HEK293T (cell line): ENCODE results near the gene TRMU.
"Not testable (repeated sequence)": the region's sequence is repeated elsewhere in the genome, so short reads cannot be mapped to it uniquely, and the experiment has no call there.

ENCODE experiments used
- CTCF ChIA-PET: fragments of 350-600 bp; formaldehyde crosslinking; extraction: SDS; loops from one replicate; lab custom pipeline; 2021; ENCODE audit warnings: antibody characterized with exemption, inconsistent platforms; lab: Yijun Ruan, JAX
- POLR2A ChIA-PET: fragments of 350-600 bp; formaldehyde crosslinking; extraction: SDS; loops from one replicate; lab custom pipeline; 2020; ENCODE audit warnings: antibody characterized with exemption, inconsistent platforms; lab: Yijun Ruan, JAX
- DNase-seq: peaks from one replicate; pipeline ENCODE4 v3.0.0; 2012; ENCODE audit warnings: mixed read lengths; ENCODE audit errors: extremely low spot score
- ARNT ChIP-seq: fragments of 450-650 bp; IDR thresholded peaks from 2 replicates; pipeline ENCODE4 v1.6.1; 2017; ENCODE audit warnings: mild to moderate bottlenecking
- BHLHE40 ChIP-seq: fragments of 450-650 bp; IDR thresholded peaks from 2 replicates; pipeline ENCODE4 v1.6.1; 2016; ENCODE audit warnings: mild to moderate bottlenecking, moderate library complexity, borderline replicate concordance
- CTBP1 ChIP-seq: fragments of 450-650 bp; IDR thresholded peaks from 2 replicates; pipeline ENCODE4 v1.6.1; 2016; ENCODE audit warnings: borderline replicate concordance
- ELF4 ChIP-seq: fragments of 450-650 bp; IDR thresholded peaks from 2 replicates; pipeline ENCODE4 v1.6.1; 2017; ENCODE audit warnings: antibody characterized with exemption
- FOXA1 ChIP-seq: fragments of 450-650 bp; IDR thresholded peaks from 2 replicates; pipeline ENCODE4 v1.6.1; 2016; ENCODE audit warnings: mild to moderate bottlenecking
- FOXK2 ChIP-seq: fragments of 450-650 bp; IDR thresholded peaks from 2 replicates; pipeline ENCODE4 v1.6.1; 2016; ENCODE audit warnings: mild to moderate bottlenecking
- FOXM1 ChIP-seq: fragments of 450-650 bp; IDR thresholded peaks from 2 replicates; pipeline ENCODE4 v1.6.1; 2017; ENCODE audit warnings: mild to moderate bottlenecking, borderline replicate concordance
- HDGF ChIP-seq: fragments of 450-650 bp; IDR thresholded peaks from 2 replicates; pipeline ENCODE4 v1.6.1; 2017; ENCODE audit warnings: antibody characterized with exemption, borderline replicate concordance
- L3MBTL2 ChIP-seq: fragments of 450-650 bp; conservative IDR thresholded peaks from 2 replicates; pipeline ENCODE4 v1.6.1; 2016; ENCODE audit warnings: mild to moderate bottlenecking
- LEF1 ChIP-seq: fragments of 450-650 bp; IDR thresholded peaks from 2 replicates; pipeline ENCODE4 v1.6.1; 2017; ENCODE audit warnings: mild to moderate bottlenecking, borderline replicate concordance
- NFRKB ChIP-seq: fragments of 450-650 bp; IDR thresholded peaks from 2 replicates; pipeline ENCODE4 v1.6.1; 2016; ENCODE audit warnings: mild to moderate bottlenecking, moderate library complexity
- SP1 ChIP-seq: fragments of 450-650 bp; IDR thresholded peaks from 2 replicates; pipeline ENCODE4 v1.6.1; 2017
- SUZ12 ChIP-seq: fragments of 450-650 bp; IDR thresholded peaks from 2 replicates; pipeline ENCODE4 v1.6.1; 2016; ENCODE audit warnings: mild to moderate bottlenecking
- TARDBP ChIP-seq: fragments of 450-650 bp; IDR thresholded peaks from 2 replicates; pipeline ENCODE4 v1.6.1; 2016
- ZNF384 ChIP-seq: fragments of 450-650 bp; IDR thresholded peaks from 2 replicates; pipeline ENCODE4 v1.6.1; 2016
- TF ChIP-seq, protein P1 (sequence below): fragments of 450-650 bp; IDR thresholded peaks from 2 replicates; pipeline ENCODE4 v1.6.1; 2016

TRMU gene

DNA sequence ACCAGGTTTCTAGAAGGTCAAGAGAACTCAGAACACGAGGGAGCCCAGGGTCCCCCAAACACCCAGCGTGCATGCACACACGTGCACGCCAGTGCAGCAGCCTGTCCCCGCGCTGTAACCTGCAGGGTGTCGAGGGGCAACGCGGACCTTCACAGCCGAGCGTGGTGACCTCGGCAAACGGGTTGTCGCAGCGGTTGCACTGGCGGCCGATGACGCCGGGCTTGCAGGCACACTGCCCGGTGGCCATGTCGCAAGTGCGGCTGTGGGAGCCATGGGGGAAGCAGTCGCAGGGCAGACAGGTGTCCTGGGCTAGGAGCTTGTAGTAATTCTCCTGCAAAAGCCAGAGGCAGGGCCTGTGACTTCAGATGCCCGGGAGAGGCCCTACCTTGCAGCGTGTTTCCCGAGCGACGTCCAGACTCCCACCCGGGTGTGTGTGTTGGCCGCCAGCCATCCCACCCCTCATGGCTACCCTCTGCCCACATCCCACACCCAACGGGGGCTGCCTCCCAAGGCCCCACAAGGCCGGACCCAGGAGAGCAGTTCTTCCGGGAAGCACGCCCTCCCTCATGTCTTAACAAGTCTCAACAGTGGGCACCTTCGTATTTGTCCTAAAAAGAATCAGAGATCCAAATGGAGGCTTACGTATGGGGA lies 56.1 kb downstream of the TRMU start:
- CTCF ChIA-PET: interaction anchor here (3.1 kb wide), 1 partner anchor 24 kb away, joined by 8 read pairs; no protein-coding TSS in a partner anchor
- TF ChIP-seq ELF4 (no peak), SP1 (no peak), BHLHE40 (no peak), FOXK2 (no peak), L3MBTL2 (no peak), FOXA1 (no peak), ARNT (no peak), LEF1 (no peak), FOXM1 (no peak), ZNF384 (no peak)
- TF ChIP-seq, protein P1, sequence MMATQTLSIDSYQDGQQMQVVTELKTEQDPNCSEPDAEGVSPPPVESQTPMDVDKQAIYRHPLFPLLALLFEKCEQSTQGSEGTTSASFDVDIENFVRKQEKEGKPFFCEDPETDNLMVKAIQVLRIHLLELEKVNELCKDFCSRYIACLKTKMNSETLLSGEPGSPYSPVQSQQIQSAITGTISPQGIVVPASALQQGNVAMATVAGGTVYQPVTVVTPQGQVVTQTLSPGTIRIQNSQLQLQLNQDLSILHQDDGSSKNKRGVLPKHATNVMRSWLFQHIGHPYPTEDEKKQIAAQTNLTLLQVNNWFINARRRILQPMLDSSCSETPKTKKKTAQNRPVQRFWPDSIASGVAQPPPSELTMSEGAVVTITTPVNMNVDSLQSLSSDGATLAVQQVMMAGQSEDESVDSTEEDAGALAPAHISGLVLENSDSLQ: no peak
- no peak for DNase-seq
- POLR2A ChIA-PET: no interaction called here

DNA sequence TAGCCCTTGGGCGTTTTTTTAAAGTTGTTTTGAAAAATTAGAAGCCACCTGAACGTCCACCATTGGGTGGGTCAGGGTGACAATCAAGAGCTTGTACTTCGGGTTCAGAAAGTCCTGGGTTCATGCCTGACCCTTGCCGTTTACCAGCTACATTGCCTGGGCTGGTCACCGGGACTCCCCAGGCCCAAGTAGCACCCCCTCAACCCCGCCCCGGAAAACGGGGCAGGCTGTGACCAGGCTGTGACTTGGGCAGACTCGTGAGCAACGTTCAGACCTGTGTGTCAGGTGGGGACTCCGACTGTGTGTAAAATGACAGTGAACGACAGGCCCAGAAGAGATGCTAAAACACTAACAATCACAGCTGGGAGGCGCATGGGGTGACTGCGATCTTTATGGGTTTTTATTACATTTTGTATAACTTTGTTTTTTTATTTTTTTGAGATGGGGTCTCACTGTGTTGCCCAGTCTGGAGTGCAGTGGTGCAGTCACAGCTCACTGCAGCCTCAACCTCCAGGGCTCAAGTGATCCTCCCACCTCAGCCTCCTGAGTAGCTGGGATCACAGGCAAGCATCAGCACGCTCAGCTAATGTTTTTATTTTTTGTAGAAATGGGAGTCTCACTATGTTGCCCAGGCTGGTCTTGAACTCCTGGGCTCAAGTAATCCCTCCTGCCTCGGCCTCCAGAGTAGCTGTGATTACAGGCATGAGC lies 56.8 kb downstream of the TRMU start:
- no peak for DNase-seq
- no peak for TF ChIP-seq HDGF
- TF ChIP-seq L3MBTL2: no peak
- TF ChIP-seq BHLHE40: no peak
- TF ChIP-seq FOXK2: no peak
- no peak for TF ChIP-seq LEF1
- TF ChIP-seq SUZ12: no peak
- no peak for TF ChIP-seq TARDBP
- TF ChIP-seq ARNT: no peak
- ChIA-PET POLR2A (no interaction called here), CTCF (interaction anchor here (3.1 kb wide), 1 partner anchor 24 kb away, joined by 8 read pairs; no protein-coding TSS in a partner anchor)

DNA sequence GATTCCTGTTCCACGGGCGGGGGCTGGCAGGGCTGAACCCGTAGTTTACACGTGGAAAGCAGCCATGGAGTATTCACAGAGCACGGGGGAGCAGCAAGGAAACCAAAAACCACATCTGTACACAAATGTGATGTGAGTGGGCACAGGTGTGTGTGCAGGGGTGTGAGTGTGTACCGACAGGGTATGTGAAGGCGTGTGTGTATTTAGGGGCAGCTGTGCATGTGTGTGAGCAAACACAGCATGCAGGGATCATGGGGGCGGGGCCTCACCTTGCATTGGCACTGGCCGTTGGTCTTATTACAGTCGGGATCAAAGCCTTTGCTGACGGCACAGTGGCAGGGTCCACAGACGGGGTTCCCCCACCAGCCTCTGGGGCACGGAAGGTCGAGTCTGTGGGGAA lies 58.4 kb downstream of the TRMU start:
- TF ChIP-seq SP1 (no peak), CTBP1 (no peak), L3MBTL2 (no peak), TARDBP (no peak), ZNF384 (no peak)
- TF ChIP-seq, protein P1: no peak
- DNase-seq: no peak
- ChIA-PET CTCF (interaction anchor here (3.1 kb wide), 1 partner anchor 26 kb away, joined by 8 read pairs; no protein-coding TSS in a partner anchor), POLR2A (no interaction called here)

DNA sequence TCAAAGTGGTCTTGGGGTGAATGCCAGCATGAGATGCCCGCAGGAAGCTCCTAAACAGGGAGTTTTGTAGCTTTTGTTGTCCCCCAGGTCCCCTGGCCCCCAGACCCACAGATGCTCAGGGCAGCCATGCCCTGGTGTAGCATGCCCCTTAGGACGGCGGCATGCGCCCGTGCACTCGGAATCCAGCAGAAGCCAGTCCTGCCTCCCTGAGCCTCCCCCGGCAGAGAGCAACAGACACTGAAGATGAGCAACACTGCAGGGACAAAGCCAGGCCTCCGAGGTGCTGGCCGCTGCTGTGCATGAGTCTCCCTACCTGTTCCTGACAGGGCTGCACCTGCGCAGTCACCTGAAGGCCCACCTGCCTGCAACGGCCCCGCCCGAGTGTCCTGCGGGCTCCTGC lies 59.1 kb downstream of the TRMU start:
- ChIA-PET CTCF (no interaction called here), POLR2A (no interaction called here)
- TF ChIP-seq HDGF (no peak), FOXK2 (no peak), NFRKB (no peak), SUZ12 (no peak), FOXA1 (no peak), BHLHE40 (no peak), TARDBP (no peak), ZNF384 (no peak), ARNT (no peak)
- no peak for DNase-seq

DNA sequence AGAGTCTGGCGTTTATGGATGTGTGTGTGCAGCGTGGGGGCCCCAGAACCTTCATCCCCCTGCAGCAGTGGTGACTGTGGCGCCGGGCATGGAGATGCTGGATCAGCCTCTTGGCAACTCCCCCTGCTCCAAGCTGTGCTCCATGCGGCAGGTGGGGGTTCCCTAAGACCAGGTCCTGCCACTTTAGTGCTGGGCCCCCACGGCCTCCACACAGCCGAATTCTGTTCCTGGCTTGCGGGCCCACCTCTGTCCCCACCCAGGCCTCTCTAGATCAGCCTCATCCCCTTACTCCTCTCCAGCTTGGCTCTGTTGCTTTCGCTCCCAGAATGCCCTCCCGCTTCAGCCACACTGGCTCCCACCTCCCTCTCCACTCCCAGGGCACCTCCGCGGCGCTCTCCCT lies 59.6 kb downstream of the TRMU start:
- CTCF ChIA-PET: no interaction called here
- no peak for DNase-seq
- TF ChIP-seq, protein P1: no peak
- TF ChIP-seq FOXA1: no peak
- no peak for TF ChIP-seq TARDBP
- TF ChIP-seq NFRKB: no peak
- no peak for TF ChIP-seq CTBP1
- no peak for TF ChIP-seq LEF1
- TF ChIP-seq ELF4: no peak
- no peak for TF ChIP-seq FOXM1
- TF ChIP-seq SUZ12: no peak
- TF ChIP-seq HDGF: no peak
- no peak for TF ChIP-seq ZNF384
- TF ChIP-seq L3MBTL2: no peak
- no peak for TF ChIP-seq SP1
- TF ChIP-seq FOXK2: no peak
- no peak for TF ChIP-seq BHLHE40
- TF ChIP-seq ARNT: no peak
- POLR2A ChIA-PET: no interaction called here

DNA sequence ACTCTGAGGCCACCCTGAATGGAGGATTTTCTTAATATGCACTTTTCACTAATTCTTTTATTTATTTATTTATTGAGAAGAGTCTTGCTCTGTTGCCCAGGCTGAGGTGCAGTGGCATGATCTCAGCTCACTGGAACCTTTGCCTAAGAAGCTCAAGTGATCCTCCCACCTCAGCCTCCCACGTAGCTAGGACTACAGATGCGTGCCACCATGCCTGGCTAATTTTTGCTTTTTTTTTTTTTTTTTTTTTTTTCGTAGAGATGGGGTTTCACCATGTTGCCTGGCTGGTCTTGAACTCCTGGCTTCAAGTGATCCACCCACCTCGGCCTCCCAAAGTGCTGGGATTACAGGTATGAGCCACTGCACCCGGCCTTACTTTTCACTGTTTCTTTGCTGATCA lies 61.5 kb downstream of the TRMU start:
- POLR2A ChIA-PET, DNase-seq: not testable (repeated sequence)
- CTCF ChIA-PET: interaction anchor here (1.0 kb wide), 1 partner anchor 29 kb away, joined by 3 read pairs; no protein-coding TSS in a partner anchor
